Smooth muscle cell (in vitro differentiated cells): ENCODE results near the gene GNAQ. TPM values are rescaled to one million over a fixed set of nuclear protein-coding genes. Genes with fewer than 3 reads are reported as not detected.

Source experiments
- DNase-seq: peaks from one replicate; lab custom pipeline; 2025; ENCODE audit not compliant: unreplicated experiment; lab: John Stamatoyannopoulos, UW
- H2AFZ ChIP-seq: fragments of 200-600 bp; sonication (generic); 2 replicates; pipeline ENCODE4 v1.6.0; 2016; ENCODE audit warnings: antibody characterized with exemption, low read depth, mild to moderate bottlenecking
- H3F3A ChIP-seq: fragments of 200-600 bp; sonication (generic); 2 replicates; pipeline ENCODE4 v1.6.0; 2017; ENCODE audit warnings: antibody characterized with exemption, low read depth
- H3K27ac ChIP-seq: fragments of 200-600 bp; sonication (generic); 2 replicates; pipeline ENCODE4 v1.5.1; 2016; ENCODE audit warnings: low read depth, mild to moderate bottlenecking
- H3K27me3 ChIP-seq: fragments of 200-600 bp; sonication (generic); 2 replicates; pipeline ENCODE4 v1.6.1; 2016; ENCODE audit warnings: low read depth, mild to moderate bottlenecking
- H3K36me3 ChIP-seq: fragments of 200-600 bp; sonication (generic); 2 replicates; pipeline ENCODE4 v1.5.1; 2016; ENCODE audit warnings: low read depth
- H3K4me1 ChIP-seq: fragments of 200-600 bp; sonication (generic); 2 replicates; pipeline ENCODE4 v1.5.1; 2016; ENCODE audit warnings: low read depth
- H3K4me2 ChIP-seq: fragments of 200-600 bp; sonication (generic); 2 replicates; pipeline ENCODE4 v1.6.0; 2016; ENCODE audit warnings: mild to moderate bottlenecking
- H3K4me3 ChIP-seq: fragments of 200-600 bp; sonication (generic); 2 replicates; pipeline ENCODE4 v1.5.1; 2016; ENCODE audit warnings: mild to moderate bottlenecking
- H3K79me2 ChIP-seq: fragments of 200-600 bp; sonication (generic); 2 replicates; pipeline ENCODE4 v1.6.0; 2016; ENCODE audit warnings: low read depth, mild to moderate bottlenecking
- H3K9ac ChIP-seq: fragments of 200-600 bp; sonication (generic); 2 replicates; pipeline ENCODE4 v1.6.0; 2016; ENCODE audit warnings: low read depth
- H3K9me3 ChIP-seq: fragments of 200-600 bp; sonication (generic); replicated peaks from 2 replicates; pipeline ENCODE4 v1.5.1; 2016; ENCODE audit warnings: low read depth
- H4K20me1 ChIP-seq: fragments of 200-600 bp; sonication (generic); 2 replicates; pipeline ENCODE4 v1.6.0; 2016; ENCODE audit warnings: low read depth
- WGBS: methylation state at CpG from one replicate; pipeline ENCODE4 v1.1.7; 2016; ENCODE audit warnings: low lambda C conversion rate; 5-methylcytosine and 5-hydroxymethylcytosine counted together
- polyA plus RNA-seq: library from polyadenylated mRNA; unstranded; fragments of >200 nt; fragmentation: Nextera tagmentation; extraction: Ambion mirVana; gene quantifications from 2 replicates; pipeline ENCODE4 v1.2.1, GENCODE V29; 2016
- total RNA-seq: library from RNA; depleted of rRNA; stranded (reverse); fragments of >200 nt; gene quantifications from 2 replicates; pipeline ENCODE4 v1.2.3, GENCODE V29; 2014
- TF ChIP-seq, protein P1 (sequence below): fragments of 200-600 bp; sonication (generic); IDR thresholded peaks from 2 replicates; pipeline ENCODE4 v1.5.1; 2017; ENCODE audit warnings: borderline replicate concordance, mild to moderate bottlenecking, antibody characterized with exemption; ENCODE audit not compliant: insufficient read depth, poor library complexity, severe bottlenecking

GNAQ gene
- total and polyA plus RNA-seq, 2 experiments from 2014 or later = 12.5 to 41.4 TPM

DNA sequence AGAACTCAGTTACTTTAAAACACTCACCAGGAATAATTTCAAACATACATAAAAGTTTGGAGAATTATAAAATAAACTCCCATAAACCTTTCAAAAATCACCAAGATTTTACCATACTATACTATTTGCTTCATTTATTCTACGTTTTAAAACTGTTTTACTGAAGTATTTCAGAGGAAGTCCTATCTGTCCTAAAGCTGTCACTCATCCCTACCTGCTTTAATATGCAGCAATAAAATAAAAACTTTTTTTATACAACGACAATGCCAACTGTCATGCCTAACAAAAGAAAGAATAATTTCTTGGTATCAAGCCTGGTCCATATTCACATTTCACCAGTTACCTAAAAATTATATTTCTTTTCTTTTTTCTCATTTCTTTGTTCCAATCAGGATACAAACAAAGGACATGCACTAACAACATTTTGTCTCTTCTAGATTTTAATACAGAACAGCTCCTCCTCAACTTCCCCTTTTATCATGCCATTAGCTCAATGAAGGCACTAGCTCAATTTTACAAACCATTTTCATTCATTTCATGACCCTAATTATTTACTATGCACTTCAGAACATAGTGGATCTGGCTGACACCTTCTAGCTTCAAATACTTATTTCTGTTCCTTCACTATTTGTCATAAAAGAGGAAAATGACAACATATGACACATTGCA is 135.2 kb downstream of the GNAQ start:
- TF ChIP-seq, protein P1, sequence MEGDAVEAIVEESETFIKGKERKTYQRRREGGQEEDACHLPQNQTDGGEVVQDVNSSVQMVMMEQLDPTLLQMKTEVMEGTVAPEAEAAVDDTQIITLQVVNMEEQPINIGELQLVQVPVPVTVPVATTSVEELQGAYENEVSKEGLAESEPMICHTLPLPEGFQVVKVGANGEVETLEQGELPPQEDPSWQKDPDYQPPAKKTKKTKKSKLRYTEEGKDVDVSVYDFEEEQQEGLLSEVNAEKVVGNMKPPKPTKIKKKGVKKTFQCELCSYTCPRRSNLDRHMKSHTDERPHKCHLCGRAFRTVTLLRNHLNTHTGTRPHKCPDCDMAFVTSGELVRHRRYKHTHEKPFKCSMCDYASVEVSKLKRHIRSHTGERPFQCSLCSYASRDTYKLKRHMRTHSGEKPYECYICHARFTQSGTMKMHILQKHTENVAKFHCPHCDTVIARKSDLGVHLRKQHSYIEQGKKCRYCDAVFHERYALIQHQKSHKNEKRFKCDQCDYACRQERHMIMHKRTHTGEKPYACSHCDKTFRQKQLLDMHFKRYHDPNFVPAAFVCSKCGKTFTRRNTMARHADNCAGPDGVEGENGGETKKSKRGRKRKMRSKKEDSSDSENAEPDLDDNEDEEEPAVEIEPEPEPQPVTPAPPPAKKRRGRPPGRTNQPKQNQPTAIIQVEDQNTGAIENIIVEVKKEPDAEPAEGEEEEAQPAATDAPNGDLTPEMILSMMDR = no peak
- Histone ChIP-seq H3K9me3 (no peaks in the 10 kb centered on the region), H3K36me3 (no peaks in the 10 kb centered on the region), H2AFZ (no peak overlapping the region), H3K4me2 (no peak overlapping the region), H3K27ac (no peak overlapping the region), H3K27me3 (no peaks in the 10 kb centered on the region), H3F3A (peaks cover 4% of the 10 kb centered on the region), H3K9ac (no peak overlapping the region), H3K79me2 (peaks cover 9% of the 10 kb centered on the region), H4K20me1 (peaks cover 88% of the 10 kb centered on the region), H3K4me1 (peaks cover 9% of the 10 kb centered on the region), H3K4me3 (no peak overlapping the region)
- WGBS = 97% methylated on average over 2 of the region's 2 CpGs
- no peak for DNase-seq

DNA sequence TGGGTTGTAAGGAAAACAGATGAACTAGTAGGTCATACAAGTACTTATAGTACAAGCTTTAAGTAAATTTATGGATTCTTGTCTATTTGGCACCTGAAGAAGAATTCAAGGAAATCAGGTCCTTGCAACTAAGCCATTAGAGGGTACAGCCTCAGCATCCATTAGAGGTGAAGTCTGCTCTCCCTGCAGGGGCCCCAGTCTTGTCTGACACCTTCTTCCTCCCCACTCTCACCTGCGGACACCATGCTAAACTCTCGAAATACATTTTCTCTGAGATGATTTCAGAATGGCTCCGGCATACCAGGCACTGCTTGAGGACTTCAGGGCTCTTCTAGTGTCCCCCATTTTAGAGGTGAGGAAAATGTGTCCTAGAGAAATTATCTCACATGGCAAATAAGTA is 137.9 kb downstream of the GNAQ start:
- no peaks in the 10 kb centered on the region for H3K36me3 ChIP-seq
- H3K27me3 ChIP-seq = no peaks in the 10 kb centered on the region
- H3K27ac ChIP-seq = no peak overlapping the region
- 96% methylated on average over 3 of the region's 3 CpGs for whole genome bisulfite sequencing
- no peak overlapping the region for H3K4me2 ChIP-seq
- peaks cover 77% of the 10 kb centered on the region for H4K20me1 ChIP-seq
- H3K4me3 ChIP-seq = no peak overlapping the region
- no peaks in the 10 kb centered on the region for H3K9me3 ChIP-seq
- peaks cover 4% of the 10 kb centered on the region for H3K79me2 ChIP-seq
- H3F3A ChIP-seq = peaks cover 4% of the 10 kb centered on the region
- no peak for DNase-seq
- no peak overlapping the region for H2AFZ ChIP-seq
- H3K4me1 ChIP-seq = peaks cover 9% of the 10 kb centered on the region
- no peak overlapping the region for H3K9ac ChIP-seq
- TF ChIP-seq, protein P1 = no peak

DNA sequence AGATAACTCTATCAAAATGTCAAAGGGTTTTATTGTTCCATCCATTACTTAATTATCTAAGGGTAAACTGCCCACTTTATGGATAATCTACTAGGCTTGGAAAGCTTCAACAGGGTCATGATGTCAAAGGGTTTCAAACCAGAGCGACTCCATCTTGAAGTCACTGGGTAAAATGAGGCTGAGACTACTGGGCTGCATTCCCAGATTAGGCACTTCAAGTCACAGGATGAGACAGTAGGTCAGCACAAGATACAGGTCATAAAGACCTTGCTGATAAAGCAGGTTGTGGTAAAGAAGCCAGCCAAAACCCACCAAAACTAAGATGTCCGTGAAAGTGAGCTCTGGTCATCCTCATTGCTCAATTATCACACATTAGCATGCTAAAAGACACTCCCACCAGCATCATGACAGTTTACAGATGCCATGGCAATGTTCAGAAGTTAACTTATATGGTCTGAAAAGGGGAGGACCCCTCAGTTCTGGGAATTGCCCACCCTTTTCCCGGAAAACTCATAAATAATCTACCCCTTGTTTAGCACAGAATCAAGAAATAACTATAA is 138.6 kb downstream of the GNAQ start:
- Histone ChIP-seq H3K4me3 (no peak overlapping the region), H4K20me1 (peaks cover 77% of the 10 kb centered on the region), H3K79me2 (peaks cover under 1% of the 10 kb centered on the region), H3K4me2 (no peak overlapping the region), H2AFZ (no peak overlapping the region), H3K27me3 (no peaks in the 10 kb centered on the region), H3K4me1 (peaks cover 9% of the 10 kb centered on the region), H3K36me3 (no peaks in the 10 kb centered on the region), H3K9ac (no peak overlapping the region), H3F3A (peaks cover 4% of the 10 kb centered on the region), H3K27ac (no peak overlapping the region), H3K9me3 (no peaks in the 10 kb centered on the region)
- no peak for DNase-seq
- 93% methylated on average over 3 of the region's 3 CpGs for WGBS
- TF ChIP-seq, protein P1 = no peak

DNA sequence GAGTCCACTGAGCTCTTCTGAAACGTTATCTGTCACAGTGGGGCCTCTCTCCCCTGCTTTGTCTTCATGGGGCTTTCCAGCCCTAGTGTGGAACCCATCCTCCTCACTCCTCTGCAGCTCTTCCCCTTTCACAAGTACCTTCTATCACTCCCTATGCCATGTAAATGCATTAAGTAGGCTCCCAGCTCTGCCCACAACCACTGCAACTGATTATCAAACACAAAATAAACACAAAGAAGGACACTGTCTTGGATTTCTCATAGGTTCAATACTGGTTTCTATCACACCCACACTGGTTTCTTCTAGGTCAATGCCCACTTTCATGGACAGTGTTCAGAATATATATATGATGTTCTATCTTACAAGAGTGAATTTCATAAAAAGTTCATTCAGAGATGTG is 139.4 kb downstream of the GNAQ start:
- Histone ChIP-seq H3K4me2 (no peak overlapping the region), H3K36me3 (no peaks in the 10 kb centered on the region), H3K4me3 (no peak overlapping the region), H3K27ac (no peak overlapping the region), H3F3A (peaks cover 4% of the 10 kb centered on the region), H3K27me3 (no peaks in the 10 kb centered on the region), H3K9ac (no peak overlapping the region), H2AFZ (no peak overlapping the region), H3K4me1 (peaks cover 9% of the 10 kb centered on the region), H3K79me2 (peaks cover 8% of the 10 kb centered on the region), H3K9me3 (no peaks in the 10 kb centered on the region), H4K20me1 (peaks cover 77% of the 10 kb centered on the region)
- no peak for DNase-seq
- 12% methylated on average over 1 of the region's 1 CpG for WGBS
- TF ChIP-seq, protein P1 = no peak
